ENCODE data around the gene HDAC11.
"Not testable (repeated sequence)": the region's sequence is repeated elsewhere in the genome, so short reads cannot be mapped to it uniquely, and the experiment has no call there.

HDAC11 gene

GRCh38 chr3:13507570-13508339 lies 27.6 kb downstream of the HDAC11 start:
- DNase-seq (ENCODE audit: low spot score), result no peak

- no peak for DNase-seq (ENCODE audit: low spot score)
Measured at GRCh38 chr3:13508496-13508895, 28.4 kb downstream of the HDAC11 start.

- DNase-seq (ENCODE audit: low spot score), result no peak
Measured at GRCh38 chr3:13509059-13509815, 29.1 kb downstream of the HDAC11 start.

GRCh38 chr3:13509816-13510192 lies 29.7 kb downstream of the HDAC11 start:
- no peak for DNase-seq (ENCODE audit: low spot score)

GRCh38 chr3:13512451-13512850 lies 32.3 kb downstream of the HDAC11 start:
- DNase-seq (ENCODE audit: low spot score), result no peak

GRCh38 chr3:13513051-13513912 lies 33.2 kb downstream of the HDAC11 start:
- no peak for DNase-seq (ENCODE audit: low spot score)

GRCh38 chr3:13513913-13514517 lies 33.9 kb downstream of the HDAC11 start:
- no peak for DNase-seq (ENCODE audit: low spot score)

GRCh38 chr3:13514639-13515435 lies 34.7 kb downstream of the HDAC11 start:
- DNase-seq (ENCODE audit: low spot score), result no peak

- DNase-seq (ENCODE audit: low spot score), result no peak
Measured at GRCh38 chr3:13515786-13516759, 36.0 kb downstream of the HDAC11 start.

- DNase-seq (ENCODE audit: low spot score), result no peak
Measured at GRCh38 chr3:13516760-13517135, 36.6 kb downstream of the HDAC11 start.

- no peak for DNase-seq (ENCODE audit: low spot score)
Measured at GRCh38 chr3:13517253-13517977, 37.3 kb downstream of the HDAC11 start.

GRCh38 chr3:13518516-13518953 lies 38.4 kb downstream of the HDAC11 start:
- no peak for DNase-seq (ENCODE audit: low spot score)

- no peak for DNase-seq (ENCODE audit: low spot score)
Measured at GRCh38 chr3:13519006-13519791, 39.1 kb downstream of the HDAC11 start.

GRCh38 chr3:13520326-13520880 lies 40.3 kb downstream of the HDAC11 start:
- DNase-seq (ENCODE audit: low spot score), result no peak

GRCh38 chr3:13521309-13521708 lies 41.2 kb downstream of the HDAC11 start:
- no peak for DNase-seq (ENCODE audit: low spot score)

GRCh38 chr3:13521749-13522148 lies 41.6 kb downstream of the HDAC11 start:
- DNase-seq (ENCODE audit: low spot score), result not testable (repeated sequence)

- no peak for DNase-seq (ENCODE audit: low spot score)
Measured at GRCh38 chr3:13522236-13522635, 42.1 kb downstream of the HDAC11 start.

GRCh38 chr3:13524979-13525669 lies 45.0 kb downstream of the HDAC11 start:
- DNase-seq (ENCODE audit: low spot score), result no peak

All from activated CD4-positive, alpha-beta T cell treated with anti-CD3 and anti-CD28 coated beads, Interleukin-2, Interleukin-4, amounts not matched to agents 100 ng/mL and 50 ng/mL, durations not matched to agents 16 hours and 8 hours (primary cell).